ENCODE data around the gene GADD45B. TPM values are rescaled to one million over a fixed set of nuclear protein-coding genes. Genes with fewer than 3 reads are reported as not detected.
A peak's percentile ranks its signal among the peaks of the same experiment; 100 is the strongest.
"Not testable (repeated sequence)": the region's sequence is repeated elsewhere in the genome, so short reads cannot be mapped to it uniquely, and the experiment has no call there.

GADD45B gene
- total RNA-seq, 1 donor from 2014 or later = 32.4 TPM

DNA sequence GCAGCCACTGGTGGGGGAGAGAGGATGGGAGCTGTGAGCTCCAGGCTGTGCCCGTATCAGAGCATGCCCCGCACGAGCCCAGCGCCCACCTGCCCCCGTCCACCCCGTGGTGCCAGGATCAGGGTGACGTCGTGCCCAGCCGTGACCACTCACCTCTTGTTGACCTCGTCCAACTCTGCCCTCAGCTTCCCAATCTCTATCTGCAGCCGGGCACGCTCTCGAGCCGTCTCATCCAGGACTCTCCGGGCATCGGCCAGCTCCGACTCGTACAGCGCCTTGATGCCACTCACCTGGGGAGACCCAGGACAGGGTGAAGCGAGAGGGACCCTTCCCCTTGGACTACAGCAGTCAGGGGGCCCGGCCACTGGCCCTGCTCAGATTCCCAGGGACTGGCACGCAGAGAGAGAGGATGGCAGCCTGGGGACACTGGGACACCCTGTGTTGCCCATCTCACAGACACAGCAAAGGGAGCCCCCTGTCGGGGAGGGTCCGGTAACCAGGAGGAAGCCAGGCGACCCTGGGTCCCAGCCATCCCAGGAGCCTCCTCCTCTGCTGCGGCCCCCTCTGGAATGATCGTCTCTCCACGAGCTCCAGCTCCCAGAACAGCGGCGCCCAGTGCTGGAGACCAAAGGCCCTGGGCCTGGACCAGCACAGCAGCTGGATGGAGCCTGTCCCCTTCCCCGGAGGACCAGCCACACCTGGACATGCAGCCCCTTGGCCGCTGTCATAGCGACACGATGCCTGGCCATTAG, 31.5 kb upstream of the GADD45B start:
- DNase-seq = no peak

GRCh38 chr19:2446381-2446780, 29.5 kb upstream of the GADD45B start:
- peak; percentile 96 for DNase-seq

DNA sequence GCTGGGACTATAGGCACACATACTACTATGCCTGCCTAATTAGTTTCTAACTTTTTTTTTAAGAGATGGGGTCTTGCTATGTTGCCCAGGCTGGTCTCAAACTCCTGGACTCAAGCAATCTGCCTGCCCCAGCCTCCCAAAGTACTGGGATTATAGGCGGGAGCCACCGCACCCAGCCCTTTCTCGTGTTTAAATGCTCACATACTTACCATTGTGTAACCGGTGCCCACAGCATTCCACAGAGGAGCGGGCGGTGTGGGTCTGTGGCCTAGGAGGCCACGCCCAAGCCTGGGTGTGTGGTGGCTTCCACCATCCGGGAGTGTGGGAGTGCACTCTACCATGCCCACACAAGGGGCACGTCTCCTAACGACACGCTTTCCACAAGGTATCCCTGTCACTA, 26.9 kb upstream of the GADD45B start:
- no peak for DNase-seq

- DNase-seq = no peak
These were observed 24.8 kb upstream of the GADD45B start for GRCh38 chr19:2451138-2451537.

- DNase-seq = no peak
These were observed 24.2 kb upstream of the GADD45B start for GRCh38 chr19:2451741-2452140.

DNA sequence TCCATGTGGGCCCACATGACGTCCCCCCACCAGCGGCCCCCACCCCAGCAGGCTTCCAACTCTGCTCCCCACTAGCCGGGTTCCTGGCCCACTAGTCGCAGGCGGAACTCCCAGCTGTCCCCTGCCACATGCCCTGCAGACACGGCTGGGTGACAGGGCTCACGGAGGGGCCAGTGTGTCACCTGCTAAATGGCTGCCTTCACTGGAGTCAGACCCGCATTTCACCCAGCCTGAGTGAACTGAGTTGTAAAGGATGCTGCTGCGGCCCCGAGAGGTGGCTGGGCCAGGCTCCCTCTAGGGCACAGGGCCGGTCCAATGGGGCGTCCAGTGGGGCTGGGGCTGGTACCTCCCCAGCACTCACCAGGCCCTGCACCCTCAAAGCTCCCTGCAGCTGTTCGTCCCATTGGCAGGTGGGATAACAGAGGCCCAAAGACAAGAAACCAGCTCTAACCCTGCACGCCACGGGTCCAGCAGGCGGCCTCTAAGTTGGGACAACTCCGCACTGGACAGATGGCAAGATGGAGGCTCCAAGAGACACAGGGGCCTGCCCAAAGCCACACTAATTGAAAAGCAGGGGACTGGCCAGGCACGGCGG, 22.4 kb upstream of the GADD45B start:
- no peak for DNase-seq

DNA sequence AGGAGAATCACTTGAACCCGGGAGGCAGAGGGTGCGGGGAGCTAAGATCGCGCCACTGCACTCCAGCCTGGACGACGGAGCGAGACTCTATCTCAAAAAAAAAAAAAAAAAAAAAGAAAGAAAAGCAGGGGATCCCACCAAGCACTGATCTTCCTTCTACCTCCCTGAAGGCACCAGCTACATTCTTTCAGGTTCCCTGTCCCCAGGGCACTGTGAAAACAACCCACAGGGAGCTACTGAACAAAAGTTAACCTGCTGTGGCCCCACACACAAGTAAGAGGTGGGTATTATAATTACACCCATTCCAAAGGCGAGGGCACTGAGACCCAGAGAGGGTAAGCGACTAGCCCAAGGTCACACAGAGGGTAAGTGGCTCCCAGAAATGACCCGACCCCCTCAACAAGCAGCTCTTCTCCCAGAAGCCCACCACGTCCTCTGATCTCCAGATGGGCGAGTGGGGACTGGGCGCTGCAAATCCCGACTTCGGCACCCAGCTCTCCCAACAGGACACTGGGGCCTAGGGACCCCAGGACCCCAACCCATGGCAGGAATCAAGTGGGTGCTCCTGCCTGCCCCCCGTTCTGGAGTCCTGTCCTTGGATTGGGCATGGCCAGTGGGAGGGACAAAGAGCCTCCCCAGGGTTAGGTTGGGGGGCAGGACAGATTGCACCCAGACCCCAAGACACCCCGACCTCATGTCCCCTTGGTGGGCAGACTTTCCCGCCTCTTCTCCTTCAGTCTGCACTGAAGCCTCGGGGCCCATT, 21.5 kb upstream of the GADD45B start:
- no peak for DNase-seq

- no peak for DNase-seq
These were observed 20.7 kb upstream of the GADD45B start for GRCh38 chr19:2454962-2455850.

- DNase-seq = peak; percentile 24
These were observed 19.9 kb upstream of the GADD45B start for GRCh38 chr19:2455851-2456570.

DNA sequence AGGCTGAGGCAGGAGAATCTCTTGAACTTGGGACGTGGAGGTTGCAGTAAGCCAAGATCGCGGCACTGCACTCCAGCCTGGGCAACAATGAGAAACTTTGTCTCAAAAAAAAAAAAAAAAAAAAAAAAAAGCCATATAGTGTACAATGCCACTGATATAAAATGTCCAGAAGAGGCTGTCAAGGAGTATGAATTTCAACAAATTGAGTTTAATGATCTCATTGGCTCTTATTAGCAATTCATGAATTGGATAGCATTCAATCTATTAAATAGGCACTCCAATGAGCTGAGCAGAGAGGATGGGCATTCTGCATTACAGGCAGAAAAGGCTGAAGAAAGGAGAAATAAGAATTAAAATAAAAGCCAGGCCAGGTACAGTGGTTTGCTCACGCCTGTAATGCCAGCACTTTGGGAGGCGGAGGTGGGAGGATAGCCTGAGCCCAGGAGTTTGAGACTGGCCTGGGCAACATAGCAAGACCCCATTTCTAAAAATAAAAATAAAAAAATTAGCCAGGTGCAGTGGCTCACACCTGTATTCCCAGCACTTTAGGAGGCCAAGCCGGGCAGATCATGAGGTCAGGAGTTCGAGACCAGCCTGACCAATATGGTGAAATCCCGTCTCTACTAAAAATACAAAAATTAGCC, 18.4 kb upstream of the GADD45B start:
- DNase-seq = no peak

- DNase-seq = no peak
These were observed 17.9 kb upstream of the GADD45B start for GRCh38 chr19:2458054-2458453.

GRCh38 chr19:2458776-2459175, 17.2 kb upstream of the GADD45B start:
- not testable (repeated sequence) for DNase-seq

DNA sequence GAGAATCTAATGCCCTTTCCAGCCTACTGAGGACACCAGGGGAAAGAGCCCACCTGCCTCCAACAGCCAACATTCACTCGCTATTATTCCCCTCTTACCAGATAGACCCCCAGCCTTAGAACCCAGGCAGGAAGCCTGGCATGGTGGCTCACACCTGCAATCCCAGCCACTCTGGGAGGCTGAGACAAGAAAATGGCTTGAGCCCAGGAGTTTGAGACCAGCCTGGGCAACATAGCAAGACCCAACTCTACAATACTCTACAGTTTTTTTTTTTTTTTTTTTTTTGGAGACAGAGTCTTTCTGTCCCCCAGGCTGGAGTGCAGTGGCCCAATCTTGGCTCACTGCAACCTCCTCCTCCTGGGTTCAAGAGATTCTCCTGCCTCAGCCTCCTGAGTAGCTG, 15.7 kb upstream of the GADD45B start:
- no peak for DNase-seq

DNA sequence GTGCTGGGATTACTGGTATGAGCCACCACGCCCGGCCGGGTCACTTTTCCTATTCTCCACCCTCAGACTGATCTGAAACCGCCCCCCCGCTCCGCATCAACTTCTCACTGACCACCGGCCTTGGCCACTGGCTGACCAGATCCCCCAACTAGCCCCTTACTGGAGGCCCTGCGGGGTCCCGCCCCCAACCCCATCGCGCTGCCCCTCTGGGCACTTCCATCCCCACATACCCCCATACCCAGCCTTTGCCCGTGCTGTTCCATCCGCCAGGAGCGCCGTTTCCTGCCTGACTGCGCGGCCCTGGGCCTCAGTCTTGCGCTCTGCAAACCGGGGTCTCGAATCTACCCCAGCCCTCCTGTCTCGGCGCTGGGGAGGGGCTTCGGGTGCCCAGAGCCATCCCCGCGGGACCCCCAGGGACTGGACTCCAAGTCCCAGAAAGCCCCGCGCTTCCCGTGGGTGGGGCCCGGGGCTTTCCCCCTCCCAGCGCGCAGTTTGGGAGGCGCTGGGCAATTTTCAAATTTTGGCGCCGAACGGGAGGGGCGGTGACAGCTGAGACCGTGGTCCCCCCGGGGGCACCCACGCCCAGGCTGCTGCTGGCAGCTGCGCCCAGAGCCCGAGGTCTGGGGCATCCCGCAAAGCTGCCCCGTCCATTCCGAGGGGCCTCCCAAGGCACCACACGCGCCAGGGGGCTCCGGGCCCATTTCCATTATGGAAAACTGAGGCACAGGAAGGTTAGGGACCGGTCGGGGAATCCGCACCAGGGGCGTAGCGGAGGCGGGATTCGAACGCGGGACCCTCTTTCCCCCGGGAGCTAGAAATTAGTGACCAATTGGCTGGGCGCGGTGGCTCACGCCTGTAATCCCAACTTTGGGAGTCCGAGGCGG, 13.9 kb upstream of the GADD45B start:
- peak; percentile 90 for DNase-seq

GRCh38 chr19:2462635-2463421, 13.1 kb upstream of the GADD45B start:
- DNase-seq = peak; percentile 96

DNA sequence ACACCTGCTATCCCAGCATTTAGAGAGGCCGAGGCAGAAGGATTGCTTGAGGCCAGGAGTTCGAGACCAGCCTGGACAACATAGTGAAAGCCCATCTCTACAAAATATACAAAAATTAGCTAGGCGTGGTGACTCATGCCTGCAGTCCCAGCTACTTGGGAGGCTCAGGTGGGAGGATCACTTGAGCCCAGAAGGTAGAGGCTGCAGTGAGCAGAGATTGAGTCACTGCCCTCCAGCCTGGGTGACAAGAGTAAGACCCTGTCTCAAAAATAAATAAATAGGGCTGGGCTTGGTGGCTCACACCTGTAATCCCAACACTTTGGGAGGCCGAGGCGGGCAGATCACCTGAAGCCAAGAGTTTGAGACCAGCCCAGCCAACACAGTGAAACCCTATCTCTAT, 12.2 kb upstream of the GADD45B start:
- DNase-seq = not testable (repeated sequence)

DNA sequence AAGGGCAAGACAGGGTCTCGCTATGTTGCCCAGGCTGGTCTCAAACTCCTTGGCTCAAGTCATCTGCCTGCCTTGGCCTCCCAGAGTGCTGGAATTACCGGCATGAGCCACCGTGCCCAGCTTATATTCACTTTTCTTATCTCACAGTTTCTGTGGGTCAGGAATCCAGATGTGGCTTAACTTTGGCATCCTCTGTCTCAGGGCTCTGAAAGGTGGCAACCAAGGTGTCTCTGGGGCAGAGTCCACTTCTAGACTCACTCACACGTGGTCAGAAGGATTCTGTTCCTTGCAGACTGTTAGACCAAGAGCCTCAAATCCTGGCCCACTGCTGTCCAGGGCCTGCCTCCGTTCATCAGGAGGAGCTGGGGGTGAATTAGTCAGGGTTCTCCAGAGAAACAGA, 11.5 kb upstream of the GADD45B start:
- DNase-seq = no peak

DNA sequence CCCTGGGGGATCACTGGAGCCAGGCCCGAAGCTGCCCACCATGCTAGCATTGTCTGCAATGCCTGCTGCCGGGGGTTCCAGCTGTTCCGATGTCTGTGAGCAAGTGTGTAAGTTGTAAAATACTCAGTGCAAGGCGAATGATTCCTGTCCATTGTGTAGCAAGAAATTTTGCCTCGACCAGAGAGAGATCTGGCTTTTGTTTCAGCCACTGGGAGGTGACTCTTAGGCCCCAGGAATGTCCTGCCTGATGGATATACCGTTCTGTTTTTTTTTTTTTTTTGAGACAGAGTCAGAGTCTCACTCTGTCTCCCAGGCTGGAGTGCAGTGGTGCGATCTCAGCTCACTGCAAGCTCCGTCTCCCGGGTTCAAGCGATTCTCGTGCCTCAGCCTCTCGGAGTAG, 7.3 kb upstream of the GADD45B start:
- DNase-seq = no peak

All from tongue (tissue), 2 donors.